ENCODE data around the gene SLC8A1.

The SLC8A1 gene

DNA sequence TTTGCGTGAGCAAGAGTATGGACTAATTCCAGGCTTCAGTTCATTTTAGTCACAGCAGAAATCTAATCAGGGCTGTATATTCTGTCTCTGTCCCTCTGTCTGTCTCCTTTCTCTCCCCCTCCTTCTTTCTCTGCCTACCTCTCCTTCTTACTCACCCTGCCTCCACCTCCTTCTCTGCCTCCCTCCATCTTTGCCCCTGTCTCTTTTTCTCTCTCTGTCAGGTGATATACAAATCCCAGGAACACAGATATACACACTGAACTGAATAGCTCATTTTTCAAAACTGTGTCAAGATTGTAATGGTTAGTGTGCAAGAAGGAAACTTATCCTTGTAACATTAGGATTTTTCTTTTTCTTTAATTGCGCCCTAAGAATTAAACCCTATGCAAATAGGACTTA is 32.5 kb downstream of the SLC8A1 start:
- no peak for DNase-seq

DNA sequence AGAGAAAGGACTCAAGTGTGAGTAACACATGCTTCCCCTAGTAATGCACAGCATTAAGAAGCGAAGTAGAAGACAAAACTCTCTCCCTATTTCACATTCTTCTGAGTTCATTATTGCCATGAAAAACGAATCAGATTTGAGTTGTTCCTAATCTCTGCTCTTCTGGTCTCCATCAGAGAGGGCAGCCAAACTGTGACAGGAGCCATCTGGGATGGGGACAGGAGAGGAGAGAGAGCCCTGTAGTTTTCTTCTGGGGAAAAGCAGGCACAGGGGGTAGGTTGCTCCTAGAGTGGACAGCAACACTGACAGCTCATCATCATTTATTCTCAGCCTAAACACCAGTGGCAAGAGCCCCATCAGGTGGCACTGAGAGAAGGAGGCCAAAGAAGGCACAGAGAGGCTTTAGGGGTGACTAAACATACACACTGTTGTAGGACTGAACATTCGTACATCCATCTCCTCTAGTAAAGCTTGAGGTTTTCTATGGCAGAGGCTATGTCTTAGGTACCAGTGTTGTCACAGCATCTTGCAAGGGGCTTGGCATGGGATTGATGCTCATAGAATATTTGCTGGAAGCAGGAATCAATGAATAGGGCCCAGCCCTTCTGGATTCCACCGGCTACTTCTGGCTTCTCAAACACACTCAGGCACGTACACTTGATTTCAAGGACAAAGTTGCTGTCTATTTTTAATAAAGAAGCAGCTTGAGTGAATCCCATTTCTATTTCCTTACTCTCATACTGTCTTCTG is 33.1 kb downstream of the SLC8A1 start:
- DNase-seq: no peak

DNA sequence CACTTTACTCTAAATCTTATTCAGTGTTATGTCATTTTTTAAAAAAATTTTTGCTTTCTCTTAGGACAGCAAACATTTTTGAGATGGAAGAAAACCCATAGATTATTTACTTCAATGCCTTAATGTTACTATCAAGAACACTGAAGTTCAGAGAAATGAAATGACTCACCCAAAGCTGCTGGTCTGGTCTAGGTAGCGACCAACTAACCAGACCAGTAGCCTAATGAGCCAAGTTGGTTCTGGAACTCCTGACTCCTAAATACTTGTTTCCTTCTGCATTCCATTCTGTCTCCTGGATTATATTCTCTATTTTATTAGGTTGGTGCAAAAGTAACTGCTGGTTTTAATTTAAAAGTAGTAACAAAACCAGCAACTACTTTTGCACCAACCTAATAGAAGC is 35.4 kb downstream of the SLC8A1 start:
- no peak for DNase-seq

GRCh38 chr2:40415391-40415790 is 36.5 kb downstream of the SLC8A1 start:
- DNase-seq: no peak

DNA sequence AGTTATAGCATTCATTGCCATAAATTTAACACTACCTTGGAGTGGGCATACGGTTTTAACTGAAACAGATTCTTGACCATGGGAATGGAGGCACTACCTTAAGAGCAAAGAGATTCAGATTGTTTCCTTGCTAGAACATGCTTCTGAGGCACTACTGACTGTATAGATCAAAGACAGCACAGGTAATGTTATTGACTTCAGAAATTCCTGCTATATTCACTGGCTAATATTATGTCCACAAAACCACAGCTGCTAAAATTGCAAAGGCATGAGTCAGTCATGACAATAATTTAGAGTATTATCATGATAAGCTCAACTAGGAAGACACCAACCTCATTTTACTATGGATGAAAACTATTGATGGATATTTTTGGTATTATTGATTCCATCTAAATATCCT is 39.4 kb downstream of the SLC8A1 start:
- no peak for DNase-seq

GRCh38 chr2:40410695-40411094 is 41.2 kb downstream of the SLC8A1 start:
- DNase-seq: no peak

DNA sequence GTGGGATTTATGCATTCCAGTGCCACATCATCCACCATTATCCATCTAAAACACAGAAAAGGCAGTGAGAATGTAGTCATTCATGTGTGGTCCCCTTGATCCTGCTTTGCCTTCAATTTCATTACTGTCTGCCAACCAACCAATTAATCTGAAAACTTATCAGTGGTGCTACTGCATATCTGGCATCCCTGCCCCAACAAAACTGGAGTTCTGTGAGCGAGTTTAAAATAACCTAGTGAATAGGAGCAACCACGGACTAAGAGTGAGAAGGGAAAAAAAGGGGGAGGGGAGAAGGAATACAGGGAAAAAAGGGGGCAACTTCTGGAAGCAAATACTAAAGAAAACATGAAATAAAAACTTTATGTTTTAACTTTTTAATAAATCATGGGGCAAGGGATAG is 42.2 kb downstream of the SLC8A1 start:
- no peak for DNase-seq

- no peak for DNase-seq
These were observed 45.2 kb downstream of the SLC8A1 start for GRCh38 chr2:40406485-40407289.

- no peak for DNase-seq
These were observed 46.4 kb downstream of the SLC8A1 start for GRCh38 chr2:40405465-40405864.

- DNase-seq: no peak
These were observed 47.4 kb downstream of the SLC8A1 start for GRCh38 chr2:40404517-40404916.

DNA sequence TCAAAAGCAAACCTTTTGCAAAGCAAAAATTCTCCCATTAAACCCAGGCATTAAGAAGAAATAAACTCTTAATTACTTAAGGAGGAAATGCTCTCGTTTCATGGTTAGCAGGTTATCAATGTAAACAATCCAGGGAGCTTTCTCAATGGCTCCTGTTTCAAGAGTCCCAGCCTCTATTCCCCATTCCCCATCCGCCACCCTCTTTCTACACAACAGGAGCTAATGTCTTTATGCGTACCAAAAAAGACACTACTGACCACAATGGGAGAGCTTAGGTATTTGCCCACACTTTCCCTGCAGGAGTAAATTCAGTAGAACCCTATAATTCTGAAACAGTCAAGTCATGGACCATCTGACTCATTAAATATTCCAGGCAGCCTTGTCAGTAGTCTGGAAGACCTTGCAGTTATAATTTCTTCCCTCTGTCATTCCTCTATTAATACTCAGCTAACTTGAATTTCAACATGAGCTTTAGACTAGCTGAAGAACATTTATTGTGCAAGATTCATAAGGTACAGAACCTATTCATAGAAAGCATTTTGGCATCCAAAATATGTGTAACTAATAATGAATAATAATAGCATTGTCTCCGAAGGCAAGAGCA is 48.6 kb downstream of the SLC8A1 start:
- no peak for DNase-seq

DNA sequence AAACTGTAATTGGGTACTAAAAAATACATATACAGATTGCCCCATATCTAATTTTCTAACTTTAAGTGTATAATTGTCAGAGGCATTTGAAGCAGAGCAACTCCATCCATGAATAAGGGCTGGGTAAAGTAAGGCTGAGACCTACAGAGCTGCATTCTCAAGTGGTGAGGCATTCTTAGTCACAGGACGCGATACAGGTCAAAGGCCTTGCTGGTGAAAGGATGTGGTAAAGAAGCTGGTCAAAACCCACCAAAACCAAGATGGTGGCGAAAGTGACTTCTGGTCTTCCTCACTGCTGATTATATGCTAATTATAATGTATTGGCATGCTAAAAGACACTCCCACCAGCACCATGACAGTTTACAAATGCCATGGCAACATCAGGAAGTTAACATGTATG is 50.0 kb downstream of the SLC8A1 start:
- DNase-seq: no peak

GRCh38 chr2:40400336-40400953 is 51.4 kb downstream of the SLC8A1 start:
- DNase-seq: no peak

DNA sequence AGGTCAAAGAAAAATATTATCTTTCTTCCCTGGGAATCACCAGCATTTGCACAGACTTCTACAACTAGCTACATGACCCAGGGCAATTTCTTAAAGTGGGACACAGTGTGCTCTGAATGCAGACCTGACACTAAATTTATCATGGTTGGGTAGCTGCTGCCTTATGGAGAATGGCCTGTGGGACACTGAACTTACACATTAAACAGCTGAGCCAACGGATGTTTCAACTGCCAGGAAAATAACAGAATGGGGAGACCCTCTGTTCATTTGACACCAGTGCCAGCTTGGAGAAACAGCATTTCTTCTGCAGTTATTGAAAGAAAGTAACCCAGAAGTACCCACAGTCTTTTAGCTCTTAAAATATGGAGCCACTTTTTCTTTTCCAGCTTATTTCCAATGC is 54.1 kb downstream of the SLC8A1 start:
- no peak for DNase-seq

DNA sequence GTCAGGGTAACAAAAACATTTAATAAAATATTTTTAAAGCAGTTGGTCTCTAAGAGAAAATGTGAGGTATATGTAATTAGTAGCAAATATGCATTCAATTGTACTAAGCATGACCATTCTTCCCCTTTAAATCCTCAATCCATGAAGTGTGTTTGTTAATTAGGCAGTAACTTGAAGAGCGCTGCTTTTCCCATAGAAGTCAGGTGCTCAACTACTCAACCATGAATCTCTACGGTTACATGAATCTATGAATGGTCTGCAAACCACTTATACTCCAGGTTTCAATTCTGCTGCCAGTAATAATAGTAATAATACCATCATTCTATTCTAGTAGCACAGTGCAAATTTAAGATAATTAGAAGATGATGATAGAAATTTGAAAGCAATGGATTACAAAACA is 55.8 kb downstream of the SLC8A1 start:
- DNase-seq: no peak

GRCh38 chr2:40395169-40396073 is 56.5 kb downstream of the SLC8A1 start:
- DNase-seq: no peak

- no peak for DNase-seq
These were observed 57.3 kb downstream of the SLC8A1 start for GRCh38 chr2:40394597-40394996.

GRCh38 chr2:40394031-40394430 is 57.9 kb downstream of the SLC8A1 start:
- no peak for DNase-seq

GRCh38 chr2:40388161-40388560 is 63.7 kb downstream of the SLC8A1 start:
- no peak for DNase-seq

DNA sequence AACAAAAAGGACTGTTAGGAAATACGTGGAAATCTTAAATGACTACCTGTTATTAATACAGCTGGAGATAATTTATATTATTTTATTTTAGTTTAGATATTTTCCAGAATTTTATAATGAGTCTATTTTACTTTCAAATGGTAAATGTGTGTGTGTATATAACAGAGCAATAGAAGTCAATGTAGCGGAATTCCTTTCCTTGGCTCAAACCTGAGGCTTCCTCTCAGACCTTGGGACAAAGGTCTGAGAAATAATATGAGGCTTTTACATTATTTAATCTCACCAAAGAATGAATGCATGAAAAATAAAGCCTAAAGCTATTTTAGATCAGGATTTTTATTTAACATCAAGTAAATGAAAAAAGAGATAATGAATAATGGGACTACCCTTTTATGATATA is 65.7 kb downstream of the SLC8A1 start:
- no peak for DNase-seq

GRCh38 chr2:40384714-40385113 is 67.2 kb downstream of the SLC8A1 start:
- DNase-seq: no peak

- DNase-seq: no peak
These were observed 67.7 kb downstream of the SLC8A1 start for GRCh38 chr2:40384233-40384632.

DNA sequence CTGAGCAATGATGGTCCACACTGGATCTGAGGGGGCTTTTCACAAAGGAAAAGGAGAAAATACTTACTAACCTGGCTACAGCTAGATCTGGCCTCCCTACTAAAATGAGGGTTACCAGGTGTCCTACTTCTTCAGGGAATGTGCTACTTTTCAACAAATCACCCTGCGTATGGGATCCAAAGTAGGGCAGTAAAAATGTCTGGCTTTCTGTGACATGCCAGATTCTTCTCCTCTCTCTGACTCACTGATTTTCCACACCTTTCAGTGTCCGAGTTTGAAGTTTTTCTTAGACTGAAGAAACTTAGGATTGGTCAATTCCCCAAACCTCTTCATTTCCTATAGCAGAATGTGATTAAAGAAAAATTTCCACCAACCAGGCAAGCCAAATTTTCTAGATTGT is 71.2 kb downstream of the SLC8A1 start:
- DNase-seq: no peak
